Limb (tissue), 2 donors: Measurements from ENCODE around the gene PNMA6E.

Experiments used
- DNase-seq, 2 donors: peaks; one replicate each; pipeline ENCODE4 v3.0.0-alpha.2; 2016; ENCODE audit errors: extremely low spot score in 2 of 2

PNMA6E gene

DNA sequence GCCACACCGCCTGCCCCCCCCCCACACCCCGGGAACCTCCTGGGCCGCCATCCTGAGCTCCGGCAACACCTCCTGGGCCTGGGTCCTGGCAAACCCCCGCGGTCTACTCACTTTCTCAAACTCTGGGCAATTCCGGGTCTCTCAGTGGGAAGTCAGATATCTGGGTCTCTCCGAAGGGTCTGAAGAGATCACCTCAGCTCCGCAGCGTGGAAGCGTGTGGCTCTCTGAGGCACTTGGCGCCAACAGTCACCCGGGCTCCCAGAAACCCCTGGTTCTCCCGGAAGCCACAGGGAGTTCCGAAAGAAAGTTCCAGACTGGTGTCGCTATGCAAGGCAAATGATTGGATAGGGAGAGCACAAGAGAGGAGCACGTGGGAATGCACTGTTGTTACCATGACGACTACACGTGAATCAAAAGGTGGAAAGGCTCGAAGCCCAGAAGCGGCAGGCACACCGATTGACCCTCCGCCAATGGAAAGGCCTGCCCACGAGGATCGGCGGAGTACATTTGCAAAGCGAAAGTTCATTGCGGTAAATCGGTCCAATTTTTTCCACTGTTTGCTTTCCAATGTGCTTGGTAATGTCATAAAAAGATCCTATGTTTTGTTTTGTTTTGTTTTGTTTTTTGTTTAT is at the start of gene PNMA6E:
TSS of gene PNMA6E (minus strand) at position 218 of the 632 bp plus-strand sequence. CDS start 2,501 bp downstream, outside the sequence.
- DNase-seq = no peak

DNA sequence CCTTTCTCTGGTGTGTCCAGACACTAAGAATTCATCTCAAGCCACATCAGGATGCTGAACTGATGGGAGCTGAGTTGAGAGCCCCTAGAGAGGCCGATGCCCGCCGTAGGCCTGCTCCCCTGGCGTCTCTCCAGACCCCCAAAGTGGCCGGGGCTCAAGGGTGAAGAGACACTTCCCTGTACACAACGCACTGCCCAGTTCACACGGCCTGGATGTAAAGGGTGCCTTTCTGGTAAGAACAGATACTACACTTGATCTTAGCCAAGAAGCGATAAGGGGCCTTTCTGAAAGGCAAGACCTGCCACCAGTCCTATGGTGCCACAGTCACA is 49.8 kb upstream of the PNMA6E start:
- DNase-seq = no peak

DNA sequence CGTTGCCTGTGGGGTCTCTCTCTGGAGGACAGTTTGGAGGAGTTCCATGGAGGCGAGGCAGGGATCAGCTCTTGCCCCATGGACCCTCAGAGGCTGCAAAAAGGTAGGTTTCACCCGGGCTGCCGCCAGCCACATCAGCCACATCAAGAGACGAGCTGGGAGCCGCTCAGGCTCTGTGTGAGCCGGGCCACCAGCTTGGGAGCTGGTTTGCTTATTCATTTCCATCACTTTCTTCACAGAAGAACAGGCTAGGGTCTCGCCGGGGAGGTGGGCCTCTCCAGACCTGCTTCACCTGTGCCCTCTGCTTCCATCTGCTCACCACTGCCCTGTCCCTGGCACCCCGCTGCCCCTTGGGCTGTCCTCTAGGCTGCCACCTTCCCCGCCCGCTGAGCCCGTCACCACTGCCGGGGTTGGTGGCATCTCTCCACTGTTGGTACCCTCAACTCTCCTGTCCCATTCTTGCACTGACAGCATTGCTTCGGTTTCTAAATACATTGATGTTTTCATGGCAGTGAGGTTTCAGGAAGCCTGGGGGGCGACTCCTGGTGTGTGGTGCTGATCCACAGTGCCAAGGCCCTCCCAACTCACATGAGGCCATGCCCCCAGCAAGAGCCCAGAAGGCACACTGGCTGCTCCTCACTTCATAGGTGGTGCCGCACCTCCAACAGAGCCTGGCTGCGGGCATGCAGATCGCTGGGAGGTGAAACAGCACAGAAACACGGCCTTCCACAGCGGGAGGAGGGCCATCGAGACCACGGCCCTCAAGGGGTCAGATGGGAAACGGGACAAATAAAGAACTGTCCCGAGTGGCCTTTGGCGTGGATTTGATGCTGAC is 49.2 kb upstream of the PNMA6E start:
- DNase-seq = no peak

DNA sequence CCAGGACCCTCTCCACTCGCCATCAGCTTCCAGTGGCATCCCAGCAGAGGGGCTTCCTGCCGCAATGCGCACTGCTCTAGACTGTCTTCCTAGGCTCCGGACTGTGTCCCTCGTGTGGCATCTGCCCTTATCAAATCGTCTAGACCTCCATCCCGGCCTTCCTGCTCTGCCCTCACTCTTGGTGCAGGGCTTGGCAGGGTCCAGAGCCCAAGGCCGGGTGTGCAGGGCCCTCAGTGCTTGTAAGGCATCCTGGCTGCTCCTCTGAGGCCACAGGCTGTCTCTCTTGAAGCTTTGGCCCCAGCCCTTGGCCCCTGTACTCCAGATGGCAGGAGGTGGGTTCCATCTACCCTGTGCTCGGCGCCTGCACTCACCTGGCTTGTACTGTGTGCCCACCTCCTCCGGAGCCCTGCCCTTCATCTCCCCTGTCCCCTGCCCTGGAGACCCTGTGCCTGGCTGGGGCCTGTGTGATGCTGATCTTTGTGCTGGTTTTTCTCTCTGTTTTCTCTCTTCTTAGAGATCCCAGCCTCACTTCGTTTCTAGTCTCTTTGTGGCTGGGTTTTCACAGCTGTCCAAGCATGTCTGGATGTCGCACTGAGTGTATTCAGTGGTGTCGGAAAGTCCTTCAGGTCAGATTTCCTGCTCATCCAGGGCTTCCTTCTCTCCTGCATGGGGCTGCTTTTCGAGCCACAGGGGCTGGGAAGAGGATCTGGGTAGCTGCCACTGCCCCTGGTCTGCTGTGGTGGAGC is 48.4 kb upstream of the PNMA6E start:
- DNase-seq = no peak

GRCh38 chrX:153448556-153449367 is 47.6 kb upstream of the PNMA6E start:
- DNase-seq = no peak

DNA sequence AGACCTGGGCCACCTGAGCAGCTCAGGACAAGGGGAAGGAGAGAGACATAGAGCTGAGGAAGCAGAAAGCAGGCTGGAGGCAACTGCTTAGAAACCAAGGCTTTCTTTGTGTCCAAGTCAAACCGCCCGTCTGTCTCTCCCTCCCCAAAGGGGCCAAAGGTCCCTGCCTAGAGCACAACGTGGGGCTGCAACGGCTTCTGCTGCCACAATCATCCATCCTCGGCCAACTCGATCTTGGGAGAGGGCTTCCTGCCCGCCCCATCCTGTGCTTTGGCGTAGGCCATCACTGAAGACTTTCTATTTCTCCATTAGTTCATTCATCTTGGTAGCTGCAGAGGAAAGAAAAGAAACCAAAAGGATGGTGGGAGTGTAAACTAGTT is 46.4 kb upstream of the PNMA6E start:
- no peak for DNase-seq

DNA sequence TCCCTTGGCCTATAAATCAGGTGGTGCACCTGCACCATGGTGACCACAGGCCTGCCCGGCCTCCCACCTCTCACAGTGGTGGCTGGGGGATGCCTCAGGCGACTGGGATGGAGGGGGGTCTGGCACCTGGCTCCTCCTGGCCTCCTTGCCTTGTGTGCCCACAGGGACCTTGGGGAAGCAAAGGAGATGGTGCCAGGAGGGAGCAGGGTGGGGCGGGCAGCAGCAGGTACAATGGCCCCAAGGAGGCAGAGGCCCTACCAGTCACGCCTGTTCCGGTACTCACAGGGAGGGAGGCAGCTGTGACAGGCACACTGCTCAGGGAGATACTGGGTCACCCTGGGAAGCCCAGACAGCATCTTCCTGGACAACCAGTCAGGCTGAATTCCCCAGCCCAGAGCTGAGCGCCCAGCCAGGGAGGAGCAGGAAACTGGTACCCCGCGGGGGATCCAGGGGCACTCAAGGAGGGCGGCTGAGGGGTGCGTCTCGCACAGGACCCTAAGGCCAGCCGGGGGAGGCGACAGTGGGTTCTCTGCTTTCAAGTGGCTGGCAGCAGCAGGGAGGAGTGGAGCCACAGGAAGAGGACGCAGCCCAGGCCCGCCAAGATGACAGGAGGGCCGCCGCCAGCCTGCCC is 45.9 kb upstream of the PNMA6E start:
- DNase-seq = no peak

- DNase-seq = no peak
Observed at GRCh38 chrX:153446636-153446936, 45.4 kb upstream of the PNMA6E start.

DNA sequence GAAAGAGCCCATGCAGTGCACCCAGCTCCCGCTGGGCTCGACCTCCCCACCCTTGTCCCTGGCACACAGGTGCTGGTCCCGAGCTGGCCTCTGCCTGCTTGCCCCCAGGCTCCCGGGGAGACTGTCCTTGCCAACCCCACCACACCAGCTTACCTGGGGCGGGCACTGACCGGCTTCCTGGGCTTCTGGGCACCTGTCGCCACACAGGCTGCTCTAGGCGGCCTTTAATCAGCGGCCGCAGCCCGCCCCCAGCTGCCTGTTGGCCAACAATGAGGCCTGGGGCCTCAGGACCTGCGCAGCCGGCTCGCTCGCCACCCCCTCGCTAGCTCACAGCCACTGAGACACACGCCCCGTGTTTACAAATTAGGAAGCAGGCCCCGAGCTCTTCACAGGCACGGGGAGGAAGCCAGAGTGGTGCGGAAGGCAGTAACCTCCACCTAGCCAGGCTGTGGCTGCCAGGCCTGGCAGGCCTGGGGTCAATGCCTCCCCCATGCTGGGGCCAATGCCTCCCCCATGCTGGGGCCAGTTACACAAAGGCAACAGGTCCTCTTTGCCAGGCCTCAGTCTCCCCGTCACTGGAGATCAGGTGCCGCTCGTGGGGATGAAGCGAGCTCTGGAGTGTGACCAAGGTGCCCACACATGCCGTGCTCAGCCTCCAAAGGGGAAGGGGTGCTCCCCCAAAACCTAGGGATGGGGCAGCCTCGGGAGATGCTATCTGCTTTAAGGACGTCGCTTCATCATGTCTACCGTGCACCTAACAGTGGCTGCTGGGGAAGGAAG is 44.9 kb upstream of the PNMA6E start, which contains the start of gene TREX2:
TSS of gene TREX2 (minus strand) at position 201 of the 780 bp plus-strand sequence. CDS start 626 bp downstream, outside the sequence.
- no peak for DNase-seq

- DNase-seq = no peak
Observed at GRCh38 chrX:153445106-153445855, 44.1 kb upstream of the PNMA6E start.

- no peak for DNase-seq
Observed at GRCh38 chrX:153444333-153445011, 43.3 kb upstream of the PNMA6E start.

DNA sequence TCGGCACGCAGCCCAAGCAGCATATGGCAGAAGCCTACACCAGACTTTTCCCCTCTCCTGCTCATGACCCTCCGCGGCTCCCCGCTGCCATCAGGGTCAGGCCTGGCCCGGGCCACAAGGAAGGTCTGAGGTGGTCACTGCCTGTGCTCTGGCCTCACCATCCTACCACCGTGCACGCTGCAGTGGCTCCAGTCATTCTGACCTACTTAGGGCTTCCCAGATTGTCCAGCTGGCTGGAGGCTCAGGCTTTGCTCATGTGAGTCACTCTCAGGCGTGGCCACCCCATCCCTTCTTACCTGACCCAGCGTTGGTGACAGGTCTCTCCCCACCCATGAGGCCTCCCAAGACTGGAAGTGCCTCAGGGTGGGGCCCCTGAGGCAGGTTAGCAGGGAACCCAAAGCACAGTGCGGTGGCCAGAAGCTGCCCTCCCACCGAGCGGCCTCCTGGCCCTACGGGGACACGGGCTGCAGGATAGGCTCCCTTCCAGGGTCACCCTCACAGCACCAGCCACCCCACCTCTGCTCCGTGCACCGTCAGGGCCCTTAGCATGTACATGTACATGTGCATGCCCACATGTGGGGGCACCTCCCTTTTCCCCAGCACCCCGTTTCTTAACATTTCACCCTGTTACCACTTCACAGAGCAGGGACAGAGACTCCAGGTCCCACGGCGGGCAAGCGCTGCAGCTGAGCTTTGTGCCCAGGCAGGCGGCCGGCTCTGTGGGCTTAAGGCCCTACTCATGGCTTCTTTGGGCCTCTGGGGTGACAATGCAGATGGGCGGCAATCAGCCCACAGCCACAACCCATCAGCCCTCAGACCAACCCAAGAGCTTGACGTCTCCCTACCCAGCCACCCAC is 42.6 kb upstream of the PNMA6E start:
- DNase-seq = no peak

DNA sequence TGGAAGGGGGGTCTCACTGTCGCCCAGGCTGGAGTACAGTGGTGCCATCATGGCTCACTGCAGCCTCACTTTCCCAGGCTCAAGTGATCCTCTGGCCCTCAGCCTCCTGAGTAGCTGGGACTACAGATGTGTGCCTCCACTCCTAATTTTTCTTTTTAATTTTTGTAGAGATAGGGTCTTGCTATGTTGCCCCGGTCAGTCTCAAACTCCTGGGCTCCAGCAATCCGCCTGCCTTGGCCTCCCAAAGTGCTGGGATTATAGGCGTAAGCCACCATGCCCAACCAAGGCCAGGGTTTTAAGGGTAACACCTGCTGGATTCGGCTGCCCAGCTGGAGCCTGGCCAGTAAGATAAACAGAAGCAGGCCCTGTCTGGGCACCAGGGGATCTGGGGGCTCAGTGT is 41.3 kb upstream of the PNMA6E start:
- no peak for DNase-seq

DNA sequence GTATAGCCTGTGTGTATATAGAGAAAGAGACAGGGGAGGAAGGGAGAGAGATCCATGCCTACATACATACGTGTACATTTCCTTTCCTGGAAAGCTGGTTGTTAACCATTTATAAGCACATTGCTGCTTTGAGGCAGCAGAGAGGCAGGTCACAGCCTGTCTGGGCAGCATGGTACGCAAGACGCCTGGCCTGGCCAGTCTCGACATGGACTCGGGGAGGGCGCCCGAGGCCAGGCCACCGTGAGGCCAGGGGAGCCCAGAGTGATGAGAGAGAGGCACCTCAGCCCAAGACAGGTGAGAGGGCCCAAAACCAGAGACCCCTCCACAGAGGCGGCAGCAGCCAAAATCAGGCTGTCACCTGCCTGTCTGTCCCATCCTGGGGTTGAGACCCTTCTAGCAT is 40.8 kb upstream of the PNMA6E start:
- DNase-seq = no peak

DNA sequence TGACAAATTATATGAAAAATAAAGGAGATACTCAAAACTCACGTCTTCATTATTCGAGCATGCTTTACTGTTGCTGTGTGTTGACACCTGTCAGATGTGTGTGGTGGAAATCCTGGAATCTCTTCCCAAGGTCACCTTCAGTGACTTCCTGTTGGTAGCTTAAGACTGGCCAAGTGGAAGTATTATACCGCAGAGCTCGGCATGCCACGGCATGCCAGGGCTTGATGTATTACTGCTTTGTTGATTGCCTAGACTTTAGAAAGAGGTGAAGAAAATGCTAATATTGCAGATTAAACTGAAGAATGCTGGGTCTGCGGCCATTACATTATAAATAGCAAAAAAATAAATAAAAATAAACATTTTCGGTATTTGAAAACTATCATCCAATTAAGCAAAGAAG is 40.1 kb upstream of the PNMA6E start:
- DNase-seq = no peak

GRCh38 chrX:153440556-153441135 is 39.5 kb upstream of the PNMA6E start:
- DNase-seq = no peak

- no peak for DNase-seq
Observed at GRCh38 chrX:153439977-153440376, 38.8 kb upstream of the PNMA6E start.

GRCh38 chrX:153438532-153438931 is 37.4 kb upstream of the PNMA6E start:
- no peak for DNase-seq
